MCF 10A (cell line): ENCODE results near the gene IFT27. TPM values are rescaled to one million over a fixed set of nuclear protein-coding genes. Genes with fewer than 3 reads are reported as not detected.

ENCODE experiments used
- BruUV-seq: library from RNA; stranded (reverse); fragments of 400-500 nt; replicated peaks from 2 replicates; lab custom pipeline; 2021; lab: Mats Ljungman, UMichigan
- CTCF ChIA-PET: fragments of 300-600 bp; sonication (Branson Sonifier 250); formaldehyde crosslinking; extraction: SDS; loops from one replicate; lab custom pipeline; 2021; ENCODE audit warnings: antibody characterized with exemption, inconsistent platforms; lab: Yijun Ruan, JAX
- POLR2A ChIA-PET: fragments of 300-600, 350-650 bp; sonication (Branson Sonifier 250); formaldehyde crosslinking; extraction: SDS; loops from one replicate; lab custom pipeline; 2020; ENCODE audit warnings: antibody characterized with exemption, inconsistent platforms; lab: Yijun Ruan, JAX
- DNase-seq: peaks from one replicate; pipeline ENCODE4 v3.0.0-alpha.2; 2018; ENCODE audit not compliant: unreplicated experiment
- H3K27ac Mint-ChIP-seq: one replicate; pipeline ENCODE4 v1.8.0; 2022; ENCODE audit warnings: mild to moderate bottlenecking, low read depth, mixed read lengths; ENCODE audit not compliant: unreplicated experiment
- H3K27me3 Mint-ChIP-seq: one replicate; pipeline ENCODE4 v1.8.0; 2022; ENCODE audit warnings: mixed read lengths; ENCODE audit not compliant: insufficient read depth, unreplicated experiment
- H3K36me3 Mint-ChIP-seq: one replicate; pipeline ENCODE4 v1.8.0; 2022; ENCODE audit warnings: mild to moderate bottlenecking, moderate library complexity, mixed read lengths; ENCODE audit not compliant: insufficient read depth, unreplicated experiment
- H3K4me1 Mint-ChIP-seq: one replicate; pipeline ENCODE4 v1.8.0; 2022; ENCODE audit warnings: mixed read lengths; ENCODE audit not compliant: insufficient read depth, unreplicated experiment
- H3K4me3 Mint-ChIP-seq: one replicate; pipeline ENCODE4 v1.8.0; 2022; ENCODE audit warnings: mild to moderate bottlenecking, moderate library complexity, mixed read lengths; ENCODE audit not compliant: unreplicated experiment
- H3K9me3 Mint-ChIP-seq: one replicate; pipeline ENCODE4 v1.8.0; 2022; ENCODE audit warnings: mixed read lengths; ENCODE audit not compliant: unreplicated experiment
- intact Hi-C: fragments of 100-400 bp; cut with micrococcal nuclease; formaldehyde crosslinking; loops from 2 replicates; pipeline ENCODE4 v1.14.1; 2022
- total RNA-seq: library from RNA; stranded (reverse); gene quantifications from 2 replicates; pipeline ENCODE4 v1.2.3, GENCODE V29; 2022
- TF ChIP-seq, protein P1 (sequence below): fragments of 200-600 bp; IDR thresholded peaks from one replicate; pipeline ENCODE4 v1.8.0; 2022; ENCODE audit warnings: antibody characterized with exemption, mild to moderate bottlenecking; ENCODE audit not compliant: unreplicated experiment

The IFT27 gene
- total RNA-seq, 1 experiment from 2014 or later: 17.6 TPM

DNA sequence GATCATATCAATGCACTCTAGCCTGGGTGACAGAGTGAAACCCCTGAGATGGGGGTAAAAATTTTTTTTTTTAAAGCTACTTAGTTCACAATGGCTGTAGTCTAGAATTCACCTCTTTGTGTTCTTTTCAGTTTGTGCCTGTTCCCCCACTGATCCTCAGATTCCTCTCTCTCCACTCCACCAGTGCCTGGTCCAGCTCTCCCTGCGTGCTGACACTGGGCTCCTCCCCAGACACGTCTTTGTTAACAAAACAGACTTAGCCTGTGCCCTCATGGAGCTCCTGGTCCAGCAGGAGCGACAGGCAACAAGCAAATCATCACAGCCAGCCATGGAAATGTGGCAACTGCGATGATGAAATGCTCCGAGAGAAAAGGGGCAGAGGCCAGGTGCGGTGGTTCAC lies 34.0 kb downstream of the IFT27 start:
- no peak overlapping the region for H3K27ac Mint-ChIP-seq
- no peaks in the 10 kb centered on the region for H3K36me3 Mint-ChIP-seq
- no peaks in the 10 kb centered on the region for H3K9me3 Mint-ChIP-seq
- intact Hi-C loops: no loop called here
- DNase-seq: no peak
- no peaks in the 10 kb centered on the region for H3K27me3 Mint-ChIP-seq
- POLR2A ChIA-PET: interaction anchor here (1.3 to 2.4 kb wide), 3 partner anchors 11 to 96 kb away, joined by 3 to 14 read pairs (median 4); no protein-coding TSS in a partner anchor
- no TSS peak for BruUV-seq
- H3K4me1 Mint-ChIP-seq: peaks cover 21% of the 10 kb centered on the region
- TF ChIP-seq, protein P1, sequence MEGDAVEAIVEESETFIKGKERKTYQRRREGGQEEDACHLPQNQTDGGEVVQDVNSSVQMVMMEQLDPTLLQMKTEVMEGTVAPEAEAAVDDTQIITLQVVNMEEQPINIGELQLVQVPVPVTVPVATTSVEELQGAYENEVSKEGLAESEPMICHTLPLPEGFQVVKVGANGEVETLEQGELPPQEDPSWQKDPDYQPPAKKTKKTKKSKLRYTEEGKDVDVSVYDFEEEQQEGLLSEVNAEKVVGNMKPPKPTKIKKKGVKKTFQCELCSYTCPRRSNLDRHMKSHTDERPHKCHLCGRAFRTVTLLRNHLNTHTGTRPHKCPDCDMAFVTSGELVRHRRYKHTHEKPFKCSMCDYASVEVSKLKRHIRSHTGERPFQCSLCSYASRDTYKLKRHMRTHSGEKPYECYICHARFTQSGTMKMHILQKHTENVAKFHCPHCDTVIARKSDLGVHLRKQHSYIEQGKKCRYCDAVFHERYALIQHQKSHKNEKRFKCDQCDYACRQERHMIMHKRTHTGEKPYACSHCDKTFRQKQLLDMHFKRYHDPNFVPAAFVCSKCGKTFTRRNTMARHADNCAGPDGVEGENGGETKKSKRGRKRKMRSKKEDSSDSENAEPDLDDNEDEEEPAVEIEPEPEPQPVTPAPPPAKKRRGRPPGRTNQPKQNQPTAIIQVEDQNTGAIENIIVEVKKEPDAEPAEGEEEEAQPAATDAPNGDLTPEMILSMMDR: no peak
- no peak overlapping the region for H3K4me3 Mint-ChIP-seq
- CTCF ChIA-PET: interaction anchor here (0.5 to 5.8 kb wide), 5 partner anchors 15 to 458 kb away, joined by 3 to 46 read pairs (median 5); no protein-coding TSS in a partner anchor

DNA sequence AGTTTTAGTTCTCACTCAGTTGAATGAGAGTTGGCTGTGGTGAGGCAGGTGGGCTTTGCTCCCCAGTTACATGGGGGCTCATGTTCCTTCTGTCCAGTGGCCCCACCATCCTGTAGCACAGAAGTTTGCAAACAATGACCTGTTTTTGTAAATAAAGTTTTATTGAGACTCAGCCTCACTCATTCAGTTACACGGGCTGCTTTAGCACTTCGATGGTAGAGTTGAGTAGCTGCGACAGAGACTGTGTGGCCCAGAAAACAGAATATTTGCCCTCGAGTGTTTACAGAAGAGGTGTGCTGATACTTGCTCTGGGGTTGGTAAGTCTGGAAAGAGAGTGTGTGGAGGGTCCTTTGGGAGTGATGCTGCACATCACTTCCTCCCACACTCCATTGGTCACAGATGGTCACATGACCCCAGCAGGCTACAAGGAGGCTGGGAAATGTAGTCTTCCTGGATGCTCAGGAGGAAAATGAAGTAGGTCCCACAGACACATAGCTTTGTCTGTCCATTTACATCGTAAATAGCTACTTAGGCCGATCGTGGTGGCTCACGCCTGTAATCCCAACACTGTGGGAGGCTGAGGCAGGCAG lies 34.6 kb downstream of the IFT27 start:
- no peaks in the 10 kb centered on the region for H3K27me3 Mint-ChIP-seq
- H3K9me3 Mint-ChIP-seq: no peaks in the 10 kb centered on the region
- DNase-seq: no peak
- H3K36me3 Mint-ChIP-seq: no peaks in the 10 kb centered on the region
- intact Hi-C loops: no loop called here
- no TSS peak for BruUV-seq
- no peak overlapping the region for H3K4me3 Mint-ChIP-seq
- ChIA-PET CTCF (interaction anchor here (0.5 to 5.8 kb wide), 3 partner anchors 16 to 195 kb away, joined by 3 to 46 read pairs (median 5); no protein-coding TSS in a partner anchor), POLR2A (interaction anchor here (1.5 to 2.4 kb wide), 2 partner anchors 12 to 95 kb away, joined by 3 to 14 read pairs; no protein-coding TSS in a partner anchor)
- peaks cover 21% of the 10 kb centered on the region for H3K4me1 Mint-ChIP-seq
- H3K27ac Mint-ChIP-seq: no peak overlapping the region
- TF ChIP-seq, protein P1: no peak

DNA sequence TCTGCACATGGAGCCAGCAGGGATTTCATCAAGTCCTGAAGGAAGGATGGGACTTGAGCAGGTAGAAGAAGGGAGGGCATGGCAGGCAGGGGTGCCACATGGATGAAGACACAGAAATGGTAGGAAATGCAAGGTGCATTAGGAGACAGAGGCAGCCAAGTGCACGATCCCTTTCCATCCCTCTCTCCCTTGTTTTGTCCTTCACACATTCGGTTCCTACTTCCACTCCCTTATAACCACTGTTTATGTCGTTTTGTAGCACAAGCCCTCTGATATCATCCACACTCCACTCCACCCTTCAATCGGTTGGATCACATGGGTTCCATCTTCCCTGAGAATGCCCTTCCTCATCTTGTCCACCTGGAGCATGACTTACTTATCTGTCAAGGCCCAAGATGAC lies 35.2 kb downstream of the IFT27 start:
- TF ChIP-seq, protein P1: no peak
- no peak for DNase-seq
- H3K4me3 Mint-ChIP-seq: no peak overlapping the region
- BruUV-seq: no TSS peak
- intact Hi-C loops: no loop called here
- no peak overlapping the region for H3K27ac Mint-ChIP-seq
- ChIA-PET CTCF (interaction anchor here (1.0 kb wide), 1 partner anchor 16 kb away, joined by 6 read pairs; no protein-coding TSS in a partner anchor), POLR2A (interaction anchor here (0.8 to 2.4 kb wide), 3 partner anchors 12 to 35 kb away, joined by 4 to 14 read pairs (median 4); partner anchors contain the start of gene IFT27)
- no peaks in the 10 kb centered on the region for H3K36me3 Mint-ChIP-seq
- H3K9me3 Mint-ChIP-seq: no peaks in the 10 kb centered on the region
- H3K27me3 Mint-ChIP-seq: no peaks in the 10 kb centered on the region
- H3K4me1 Mint-ChIP-seq: peaks cover 21% of the 10 kb centered on the region

DNA sequence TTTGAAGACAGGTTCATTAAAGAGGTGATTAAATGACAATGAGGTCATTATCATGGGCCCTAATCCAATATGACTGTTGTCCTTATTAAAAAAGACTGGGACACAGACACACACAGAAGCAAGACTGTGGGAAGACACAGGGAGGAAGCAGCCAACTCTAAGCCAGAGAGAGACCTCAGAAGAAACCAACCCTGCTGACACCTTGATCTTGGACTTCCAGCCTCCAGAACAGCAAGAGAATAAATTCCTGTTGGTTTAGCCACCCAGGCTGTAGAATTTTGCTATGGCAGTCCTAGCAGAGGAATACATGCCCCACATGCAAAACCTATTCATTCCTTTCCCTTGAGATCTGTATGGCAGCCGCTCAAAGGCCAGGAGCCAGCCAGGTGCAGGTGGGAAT lies 36.7 kb downstream of the IFT27 start:
- Mint-ChIP-seq H3K27me3 (no peaks in the 10 kb centered on the region), H3K4me3 (no peak overlapping the region), H3K27ac (no peak overlapping the region), H3K4me1 (peaks cover 17% of the 10 kb centered on the region), H3K9me3 (no peaks in the 10 kb centered on the region), H3K36me3 (no peaks in the 10 kb centered on the region)
- POLR2A ChIA-PET: interaction anchor here (0.8 to 1.4 kb wide), 2 partner anchors 25 to 66 kb away, joined by 3 read pairs; no protein-coding TSS in a partner anchor
- DNase-seq: no peak
- CTCF ChIA-PET: interaction anchor here (0.6 to 1.1 kb wide), 3 partner anchors 14 to 194 kb away, joined by 3 to 7 read pairs (median 3); no protein-coding TSS in a partner anchor
- intact Hi-C loops: no loop called here
- BruUV-seq: no TSS peak
- TF ChIP-seq, protein P1: no peak
